OCI-LY3 (cell line): ENCODE data around the gene ADCY3.

Source experiments
- H2AFZ ChIP-seq: fragments of 200-600, 300-600 bp; shearing (Covaris generic); 2 replicates; pipeline ENCODE4 v1.6.0; 2014; ENCODE audit warnings: antibody characterized with exemption, low read depth, low read length
- H3K27ac ChIP-seq: fragments of 200-600, 300-600 bp; sonication (generic); 2 replicates; pipeline ENCODE4 v1.5.1; 2014; ENCODE audit warnings: mild to moderate bottlenecking, low read length, moderate library complexity, mixed read lengths
- H3K27me3 ChIP-seq: fragments of 200-600, 300-600 bp; sonication (generic); 2 replicates; pipeline ENCODE4 v1.6.1; 2014; ENCODE audit warnings: low read depth, low read length, mixed read lengths
- H3K36me3 ChIP-seq: fragments of 200-600, 300-600 bp; sonication (generic); replicated peaks from 2 replicates; pipeline ENCODE3; 2014; ENCODE audit warnings: low read depth, low read length, mixed read lengths
- H3K4me1 ChIP-seq: fragments of 300-600, 200-600 bp; sonication (generic); 2 replicates; pipeline ENCODE4 v1.6.1; 2014; ENCODE audit warnings: low read length, mixed read lengths
- H3K4me2 ChIP-seq: fragments of 200-600, 300-600 bp; sonication (generic); 2 replicates; pipeline ENCODE4 v1.6.1; 2014; ENCODE audit warnings: low read length, mixed read lengths
- H3K4me3 ChIP-seq: fragments of 300-600, 200-600 bp; sonication (generic); 2 replicates; pipeline ENCODE4 v1.5.1; 2014; ENCODE audit warnings: antibody characterized with exemption, mild to moderate bottlenecking, low read length, moderate library complexity
- H3K79me2 ChIP-seq: fragments of 300-600, 200-600 bp; shearing (Covaris generic); 2 replicates; pipeline ENCODE4 v1.6.1; 2014; ENCODE audit warnings: mild to moderate bottlenecking, low read length, mixed read lengths
- H3K9ac ChIP-seq: fragments of 300-600, 200-600 bp; shearing (Covaris generic); 2 replicates; pipeline ENCODE4 v1.6.0; 2014; ENCODE audit warnings: mild to moderate bottlenecking, low read length, moderate library complexity
- H3K9me3 ChIP-seq: fragments of 200-600, 300-600 bp; shearing (Covaris generic); 2 replicates; pipeline ENCODE4 v1.6.1; 2014; ENCODE audit warnings: low read length, mixed read lengths; ENCODE audit not compliant: insufficient read depth
- H4K20me1 ChIP-seq: fragments of 200-600, 300-600 bp; sonication (generic); 2 replicates; pipeline ENCODE4 v1.6.1; 2016; ENCODE audit warnings: low read length, mixed read lengths; ENCODE audit not compliant: insufficient read depth
- EZH2phosphoT487 ChIP-seq: fragments of 200-600 bp; shearing (Covaris generic); IDR thresholded peaks from 2 replicates; pipeline ENCODE4 v1.6.1; 2018; ENCODE audit warnings: antibody characterized with exemption, mixed run types, low read depth
- TF ChIP-seq, protein P1 (sequence below): fragments of 200-600, 300-600 bp; sonication (generic); IDR thresholded peaks from 2 replicates; pipeline ENCODE4 v1.5.1; 2014; ENCODE audit warnings: antibody characterized with exemption, low read length, low read depth

Gene ADCY3

DNA sequence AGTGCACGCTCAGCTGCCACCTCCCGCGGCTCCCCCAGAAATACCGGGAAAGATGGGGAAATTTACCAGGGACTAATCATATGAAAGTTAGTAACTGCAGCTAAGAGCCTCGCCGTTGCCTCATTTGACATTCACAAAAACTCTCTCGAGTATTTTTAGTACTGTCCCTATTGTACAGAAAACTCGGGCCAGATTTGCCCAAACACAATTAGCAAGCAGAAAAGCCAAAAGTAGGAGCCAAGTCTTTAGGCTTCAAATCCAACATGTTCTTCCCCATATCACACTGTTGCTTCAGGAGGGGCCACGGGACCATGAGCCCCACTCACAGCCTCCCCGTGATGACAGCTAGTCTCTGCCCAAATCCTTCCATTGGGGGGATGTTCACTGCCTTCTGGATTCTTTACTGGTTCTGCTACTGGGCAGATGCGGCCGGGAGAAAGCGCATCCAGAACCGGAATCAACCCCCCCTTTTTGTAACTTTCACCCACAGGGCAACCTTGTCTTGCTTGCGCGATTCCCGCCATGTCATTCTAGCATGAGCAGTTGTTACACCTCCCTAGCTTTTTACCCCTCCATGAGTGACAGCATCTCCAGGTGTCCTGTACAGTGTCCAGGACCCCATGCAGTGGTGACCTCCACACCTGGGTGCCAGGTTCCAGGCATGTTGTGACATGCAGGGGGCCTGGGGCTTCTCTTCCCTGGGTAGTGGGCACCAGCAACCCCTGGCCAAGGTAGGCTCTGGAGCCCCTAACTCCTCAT lies 91.6 kb downstream of the ADCY3 start:
- Histone ChIP-seq H3K9ac (no peak overlapping the region), H2AFZ (no peak overlapping the region), H4K20me1 (no peaks in the 10 kb centered on the region), H3K4me3 (no peak overlapping the region), H3K27ac (no peak overlapping the region), H3K4me2 (no peak overlapping the region), H3K36me3 (peaks cover 52% of the 10 kb centered on the region), H3K27me3 (no peaks in the 10 kb centered on the region), H3K79me2 (no peaks in the 10 kb centered on the region), H3K9me3 (no peaks in the 10 kb centered on the region), H3K4me1 (peaks cover 4% of the 10 kb centered on the region)
- TF ChIP-seq, protein P1, sequence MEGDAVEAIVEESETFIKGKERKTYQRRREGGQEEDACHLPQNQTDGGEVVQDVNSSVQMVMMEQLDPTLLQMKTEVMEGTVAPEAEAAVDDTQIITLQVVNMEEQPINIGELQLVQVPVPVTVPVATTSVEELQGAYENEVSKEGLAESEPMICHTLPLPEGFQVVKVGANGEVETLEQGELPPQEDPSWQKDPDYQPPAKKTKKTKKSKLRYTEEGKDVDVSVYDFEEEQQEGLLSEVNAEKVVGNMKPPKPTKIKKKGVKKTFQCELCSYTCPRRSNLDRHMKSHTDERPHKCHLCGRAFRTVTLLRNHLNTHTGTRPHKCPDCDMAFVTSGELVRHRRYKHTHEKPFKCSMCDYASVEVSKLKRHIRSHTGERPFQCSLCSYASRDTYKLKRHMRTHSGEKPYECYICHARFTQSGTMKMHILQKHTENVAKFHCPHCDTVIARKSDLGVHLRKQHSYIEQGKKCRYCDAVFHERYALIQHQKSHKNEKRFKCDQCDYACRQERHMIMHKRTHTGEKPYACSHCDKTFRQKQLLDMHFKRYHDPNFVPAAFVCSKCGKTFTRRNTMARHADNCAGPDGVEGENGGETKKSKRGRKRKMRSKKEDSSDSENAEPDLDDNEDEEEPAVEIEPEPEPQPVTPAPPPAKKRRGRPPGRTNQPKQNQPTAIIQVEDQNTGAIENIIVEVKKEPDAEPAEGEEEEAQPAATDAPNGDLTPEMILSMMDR: no peak
- TF ChIP-seq EZH2phosphoT487: no peak

DNA sequence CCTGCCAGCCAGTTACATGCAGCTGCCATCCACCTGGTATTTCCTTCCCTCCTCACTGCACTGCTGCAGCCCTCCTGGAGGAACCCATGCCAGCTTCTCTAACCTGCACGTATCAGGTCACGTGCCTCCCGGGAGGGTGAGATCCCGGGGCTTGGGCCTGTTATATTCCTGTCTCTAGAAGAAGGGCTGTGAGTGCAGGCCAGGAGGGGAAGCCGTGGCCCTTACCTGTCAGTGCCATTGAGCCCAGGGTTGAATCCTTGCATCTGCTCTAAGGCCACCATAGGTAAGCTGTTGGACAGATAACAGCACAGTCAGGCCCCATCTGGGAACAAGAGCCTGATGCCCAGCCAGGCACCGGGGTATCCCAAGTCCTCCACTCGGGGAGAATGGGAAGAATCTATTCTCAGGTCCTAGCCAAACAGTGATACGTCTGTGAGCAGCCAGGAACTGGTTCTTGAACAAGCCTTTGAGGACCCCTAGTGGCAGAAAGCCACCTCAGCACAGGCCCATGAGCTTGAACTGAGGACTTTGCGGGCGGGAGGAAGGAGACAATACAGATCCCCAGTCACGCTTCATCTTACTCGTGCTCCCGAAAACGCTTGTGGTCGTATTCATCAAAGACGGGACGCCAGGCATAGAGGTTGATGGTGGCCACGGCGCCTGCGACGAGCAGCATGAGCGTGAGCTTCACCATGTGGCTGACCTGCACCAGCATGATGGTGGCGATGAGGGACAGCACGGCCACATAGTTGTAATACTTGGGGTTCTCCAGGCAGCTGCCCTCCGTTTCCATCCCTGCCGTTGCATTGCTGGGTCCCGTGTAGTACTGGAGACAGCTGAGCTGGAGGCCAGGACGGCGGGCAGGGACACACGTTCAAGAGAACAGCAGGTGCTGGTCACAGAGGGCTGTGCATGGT lies 92.5 kb downstream of the ADCY3 start:
- no peaks in the 10 kb centered on the region for H3K27me3 ChIP-seq
- H3K36me3 ChIP-seq: peaks cover 55% of the 10 kb centered on the region
- no peak for TF ChIP-seq EZH2phosphoT487
- TF ChIP-seq, protein P1: peak; percentile 94
- no peak overlapping the region for H3K27ac ChIP-seq
- no peak overlapping the region for H2AFZ ChIP-seq
- no peak overlapping the region for H3K4me3 ChIP-seq
- no peak overlapping the region for H3K9ac ChIP-seq
- no peaks in the 10 kb centered on the region for H3K79me2 ChIP-seq
- H3K4me2 ChIP-seq: no peak overlapping the region
- no peaks in the 10 kb centered on the region for H3K9me3 ChIP-seq
- peaks cover 4% of the 10 kb centered on the region for H3K4me1 ChIP-seq
- no peaks in the 10 kb centered on the region for H4K20me1 ChIP-seq

DNA sequence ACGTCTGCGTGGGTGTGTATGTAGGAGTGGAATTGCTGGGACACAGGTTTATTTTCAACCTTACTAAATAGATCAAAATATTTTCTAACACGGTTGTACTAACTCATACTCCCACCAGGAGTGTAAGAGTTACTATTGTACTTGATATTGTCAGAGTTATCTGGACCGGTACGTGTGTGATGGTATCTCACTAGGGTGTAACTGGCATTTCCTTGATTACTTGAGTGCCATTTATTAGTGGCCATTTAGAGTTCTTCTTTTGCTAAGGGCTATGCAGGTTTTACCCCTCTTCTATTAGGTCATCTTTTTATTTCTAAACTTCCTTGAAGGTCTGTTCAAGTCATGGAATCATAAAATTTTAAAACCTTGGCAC lies 93.3 kb downstream of the ADCY3 start:
- no peaks in the 10 kb centered on the region for H4K20me1 ChIP-seq
- H3K4me3 ChIP-seq: no peak overlapping the region
- no peak overlapping the region for H3K4me2 ChIP-seq
- H3K27ac ChIP-seq: no peak overlapping the region
- no peak for TF ChIP-seq EZH2phosphoT487
- TF ChIP-seq, protein P1: no peak
- peaks cover 61% of the 10 kb centered on the region for H3K36me3 ChIP-seq
- H2AFZ ChIP-seq: no peak overlapping the region
- H3K27me3 ChIP-seq: no peaks in the 10 kb centered on the region
- peaks cover 4% of the 10 kb centered on the region for H3K4me1 ChIP-seq
- no peaks in the 10 kb centered on the region for H3K9me3 ChIP-seq
- H3K79me2 ChIP-seq: no peaks in the 10 kb centered on the region
- H3K9ac ChIP-seq: no peak overlapping the region
